ENCODE measurements around the gene DSE.

GRCh38 chr6:116364321-116364720, 6.4 kb upstream of the DSE start:
- TF ChIP-seq EZH2 (IDR thresholded peaks at IDR 0.05; ENCODE audit: borderline replicate concordance, insufficient read depth, low read depth, low read length, poor library complexity, severe bottlenecking): no peak
- TF ChIP-seq CTCF (IDR thresholded peaks at IDR 0.05): no peak
